Choroid plexus epithelial cell (primary cell): ENCODE results near the gene PLA1A.

Experiments
- DNase-seq: peaks from one replicate; pipeline ENCODE4 v3.0.0-alpha.2; 2010; ENCODE audit warnings: low read depth
- H3K4me3 ChIP-seq: 2 replicates; pipeline ENCODE4 v1.5.1; 2011; ENCODE audit warnings: low read depth, mild to moderate bottlenecking, control low read depth, low read length, moderate library complexity
- TF ChIP-seq, protein P1 (sequence below): conservative IDR thresholded peaks from 2 replicates; pipeline ENCODE4 v1.5.1; 2011; ENCODE audit warnings: low read depth, mild to moderate bottlenecking, control low read depth, inconsistent platforms, low read length, moderate library complexity

PLA1A gene

DNA sequence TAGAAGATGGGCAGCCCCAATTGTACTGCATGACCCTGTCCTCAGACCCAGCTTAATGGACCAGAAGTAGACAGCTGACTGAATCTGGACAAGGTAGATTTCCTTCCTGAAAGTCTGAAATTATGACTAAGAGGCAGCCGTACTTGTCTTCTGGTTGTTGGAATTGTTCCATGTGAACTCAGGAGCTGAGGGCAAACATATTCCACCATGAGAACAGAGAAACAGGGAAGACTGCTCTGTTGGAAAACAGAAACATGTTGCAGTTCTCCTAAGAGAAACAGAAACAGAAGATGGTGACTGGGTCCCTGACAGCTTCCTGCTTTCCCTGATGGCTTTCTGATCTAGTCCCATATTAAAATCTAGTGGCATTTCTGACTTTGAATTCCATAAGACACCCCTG is 38.6 kb downstream of the PLA1A start:
- no peak overlapping the region for H3K4me3 ChIP-seq
- TF ChIP-seq, protein P1, sequence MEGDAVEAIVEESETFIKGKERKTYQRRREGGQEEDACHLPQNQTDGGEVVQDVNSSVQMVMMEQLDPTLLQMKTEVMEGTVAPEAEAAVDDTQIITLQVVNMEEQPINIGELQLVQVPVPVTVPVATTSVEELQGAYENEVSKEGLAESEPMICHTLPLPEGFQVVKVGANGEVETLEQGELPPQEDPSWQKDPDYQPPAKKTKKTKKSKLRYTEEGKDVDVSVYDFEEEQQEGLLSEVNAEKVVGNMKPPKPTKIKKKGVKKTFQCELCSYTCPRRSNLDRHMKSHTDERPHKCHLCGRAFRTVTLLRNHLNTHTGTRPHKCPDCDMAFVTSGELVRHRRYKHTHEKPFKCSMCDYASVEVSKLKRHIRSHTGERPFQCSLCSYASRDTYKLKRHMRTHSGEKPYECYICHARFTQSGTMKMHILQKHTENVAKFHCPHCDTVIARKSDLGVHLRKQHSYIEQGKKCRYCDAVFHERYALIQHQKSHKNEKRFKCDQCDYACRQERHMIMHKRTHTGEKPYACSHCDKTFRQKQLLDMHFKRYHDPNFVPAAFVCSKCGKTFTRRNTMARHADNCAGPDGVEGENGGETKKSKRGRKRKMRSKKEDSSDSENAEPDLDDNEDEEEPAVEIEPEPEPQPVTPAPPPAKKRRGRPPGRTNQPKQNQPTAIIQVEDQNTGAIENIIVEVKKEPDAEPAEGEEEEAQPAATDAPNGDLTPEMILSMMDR: no peak
- DNase-seq: peak; percentile 62

DNA sequence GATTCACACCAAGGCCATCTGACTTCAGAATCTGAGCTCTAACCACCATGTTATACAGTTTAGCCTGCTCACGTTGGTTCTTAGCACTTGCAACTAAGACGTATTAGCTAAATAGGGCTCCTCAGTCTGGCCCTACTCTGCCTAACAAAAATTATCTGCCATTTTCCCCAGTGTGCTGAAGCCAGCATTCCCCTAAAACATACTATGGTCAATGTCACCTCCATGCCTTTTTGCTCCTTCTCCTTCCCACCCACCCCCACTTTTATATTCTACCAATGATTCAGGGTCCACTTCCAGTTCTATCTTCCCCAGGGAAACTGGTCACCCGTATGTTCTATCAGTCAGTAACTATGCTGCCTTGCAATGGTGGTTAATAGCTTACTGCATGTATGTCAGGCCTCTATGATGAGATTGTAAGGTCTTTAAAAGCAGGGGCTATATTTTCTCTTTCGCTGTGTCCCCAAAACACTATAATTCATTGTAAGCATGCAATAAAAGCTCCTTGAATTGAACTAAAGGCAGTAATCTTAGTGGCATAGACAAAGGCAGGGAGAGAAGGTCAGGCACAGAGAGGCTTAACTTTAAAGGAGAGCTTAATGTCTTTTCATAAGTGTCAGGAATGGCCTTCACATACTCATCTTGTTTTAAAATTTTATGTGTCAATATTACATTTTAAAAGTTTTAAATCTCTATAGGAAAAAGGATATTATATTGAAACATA is 39.4 kb downstream of the PLA1A start:
- DNase-seq: no peak
- TF ChIP-seq, protein P1: no peak

DNA sequence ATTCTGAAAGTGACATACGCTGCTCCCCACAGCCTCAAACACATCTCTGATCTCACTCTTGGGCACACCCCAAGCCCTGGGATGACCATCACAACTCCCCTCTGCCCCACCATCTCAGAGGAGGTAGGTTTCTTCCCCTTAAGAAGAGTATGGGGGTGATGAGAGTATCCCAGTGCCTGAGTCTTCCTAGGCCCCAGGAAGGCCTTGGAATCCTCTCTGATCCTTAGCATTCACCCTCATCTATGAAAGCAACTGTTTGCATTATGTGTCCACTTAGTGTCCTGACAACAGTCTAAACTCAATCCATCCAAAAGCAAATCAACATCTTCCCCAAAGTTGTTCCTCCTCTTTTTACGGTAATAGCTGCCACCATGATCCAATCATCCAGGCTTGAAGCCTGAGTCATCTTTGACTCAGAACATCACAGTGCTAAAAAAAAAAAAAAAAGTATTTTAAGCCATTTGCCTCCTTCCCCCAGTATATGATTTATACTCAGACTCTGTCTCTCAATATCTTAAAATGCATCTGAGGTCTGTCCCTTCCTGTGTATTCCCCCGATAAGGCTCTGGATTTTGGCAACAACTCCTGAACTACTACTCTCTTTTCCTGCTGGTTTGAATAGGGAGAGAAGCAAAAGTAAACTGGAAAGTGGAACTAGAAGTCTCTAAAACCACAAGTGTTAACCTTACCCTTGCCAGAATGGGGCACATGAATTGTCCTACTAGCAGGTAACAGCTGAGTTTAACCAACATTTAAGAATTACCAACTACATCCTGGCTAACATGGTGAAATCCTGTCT is 40.2 kb downstream of the PLA1A start:
- DNase-seq: peak; percentile 80
- TF ChIP-seq, protein P1: no peak
- no peak overlapping the region for H3K4me3 ChIP-seq

More for the DNA sequence above, 39.4 kb downstream of the PLA1A start:
- H3K4me3 ChIP-seq: no peak overlapping the region

DNA sequence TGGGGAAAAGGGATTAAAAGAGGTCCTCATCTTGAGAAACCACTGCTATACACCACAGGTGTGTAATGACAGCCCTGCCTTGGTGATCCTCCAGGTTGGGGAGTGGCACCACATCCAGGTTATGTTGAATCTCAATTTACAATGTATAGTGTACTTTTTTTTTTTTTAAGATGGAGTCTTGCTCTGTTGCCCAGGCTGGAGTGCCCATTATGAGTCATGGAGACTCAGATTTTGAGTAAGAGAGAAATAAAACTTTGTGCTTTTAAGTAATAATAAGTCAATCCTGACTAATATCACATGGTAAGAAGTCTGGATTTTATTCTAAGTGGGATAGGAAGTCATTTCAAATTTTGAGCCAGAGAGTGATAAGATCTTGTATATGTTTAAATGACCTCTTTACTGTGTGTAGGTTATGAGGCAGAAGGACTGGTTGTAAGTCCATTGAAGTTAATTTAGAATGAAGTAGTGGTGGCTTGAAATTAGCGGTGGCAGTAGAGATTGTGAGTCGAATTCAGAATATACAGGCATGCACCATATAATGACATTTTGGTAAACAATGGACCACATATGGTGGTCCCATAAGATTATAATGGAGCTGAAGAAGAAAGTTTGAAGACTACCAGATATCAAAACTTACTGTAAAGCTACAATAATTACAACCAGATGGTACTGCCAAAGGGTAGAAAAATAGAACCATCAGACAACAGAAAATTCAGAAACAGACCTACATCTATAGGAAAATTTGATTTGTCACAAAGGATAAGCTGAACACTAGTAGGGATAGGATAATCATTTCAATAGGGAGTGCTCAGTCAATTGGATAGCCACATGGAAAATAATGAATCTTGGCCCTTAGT is 42.0 kb downstream of the PLA1A start:
- DNase-seq: no peak
- no peak overlapping the region for H3K4me3 ChIP-seq
- TF ChIP-seq, protein P1: no peak

DNA sequence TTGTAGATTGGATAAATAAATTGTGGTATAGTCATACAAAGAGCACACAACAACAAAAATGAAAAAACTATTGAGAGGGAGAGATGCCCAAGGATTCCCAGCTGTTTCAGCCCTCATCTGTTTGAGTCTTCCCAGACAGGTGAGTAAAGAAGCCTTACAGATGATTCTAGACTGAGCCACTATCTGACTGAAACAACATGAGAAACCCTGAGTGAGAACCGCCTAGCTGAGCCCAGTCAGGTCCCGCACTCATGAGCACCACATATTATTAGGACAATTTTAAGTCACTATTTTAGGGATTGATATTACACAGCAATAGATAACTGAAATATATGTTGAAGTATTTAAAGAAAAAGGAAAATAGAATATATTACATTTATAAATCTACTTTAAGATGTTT is 43.7 kb downstream of the PLA1A start:
- DNase-seq: no peak

DNA sequence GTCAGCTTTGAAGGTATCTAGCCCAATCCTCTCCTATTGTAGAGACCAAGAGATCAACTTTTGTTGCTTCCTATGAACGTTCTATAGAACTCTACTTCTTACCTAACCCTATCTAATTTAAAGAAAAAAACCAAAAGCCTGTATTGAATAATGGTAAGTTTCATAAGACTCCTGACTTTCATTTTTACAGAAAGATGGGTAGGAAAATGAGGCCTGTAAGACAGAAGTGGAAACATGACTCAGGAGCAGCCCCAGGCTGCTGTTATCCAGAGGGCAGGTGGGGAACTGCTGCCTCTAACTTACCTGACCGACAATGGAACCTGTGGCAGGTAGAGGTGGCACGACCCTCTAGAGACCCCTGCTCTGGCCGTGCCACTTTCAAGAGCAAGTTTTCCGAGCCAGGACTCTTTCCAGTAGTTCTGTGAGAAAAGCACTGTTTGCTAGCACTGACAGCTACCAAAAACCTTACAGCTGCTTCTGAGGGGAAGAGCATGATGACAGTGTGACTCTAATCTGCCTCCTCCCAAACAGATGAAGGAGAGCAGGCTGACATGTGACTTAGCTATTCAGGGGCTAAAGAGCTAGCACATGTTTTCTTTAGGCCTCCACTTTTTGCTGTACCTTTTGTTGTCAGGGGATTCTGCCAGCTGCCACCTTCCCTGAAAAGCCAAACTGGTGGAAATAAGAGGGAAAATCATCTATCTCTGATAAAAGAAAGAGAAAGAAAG is 45.2 kb downstream of the PLA1A start:
- TF ChIP-seq, protein P1: no peak
- DNase-seq: no peak
- H3K4me3 ChIP-seq: no peak overlapping the region

More for the DNA sequence above, 43.7 kb downstream of the PLA1A start:
- TF ChIP-seq, protein P1: no peak
- H3K4me3 ChIP-seq: no peak overlapping the region
